ENCODE results near the gene DCTPP1. TPM values are rescaled to one million over a fixed set of nuclear protein-coding genes. Genes with fewer than 3 reads are reported as not detected.

Gene DCTPP1
- total and polyA plus RNA-seq, 2 of the 13 experiments (the other 11 are each of a cell fraction or from before 2014, with no cell fraction given), result 54.8 to 74.4 TPM

DNA sequence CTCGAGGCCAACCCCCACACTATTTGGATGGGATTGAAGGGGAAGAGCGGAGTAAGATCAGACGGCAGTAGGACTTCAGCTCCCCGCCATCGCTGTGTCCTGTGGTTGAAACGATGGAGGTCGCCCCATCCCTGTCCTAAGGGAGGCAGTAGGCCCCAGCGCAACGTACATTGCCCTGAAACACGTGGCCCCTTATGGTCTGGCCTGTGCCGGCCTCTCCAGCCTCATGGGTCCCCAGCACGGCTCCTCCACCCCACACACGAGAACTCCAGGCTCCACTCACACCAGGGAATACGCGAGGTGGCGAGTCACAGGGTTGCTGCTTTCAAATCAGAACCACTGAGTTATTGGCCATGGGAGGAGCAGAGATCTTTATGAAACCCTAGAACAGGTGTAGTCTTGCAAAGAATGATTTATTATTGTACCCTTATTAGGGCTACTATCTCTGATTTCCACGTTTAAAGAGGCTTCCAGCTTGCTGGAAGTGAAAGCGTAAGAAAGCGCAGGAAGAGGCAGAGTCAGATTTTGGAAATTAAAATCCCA, 669 bp upstream of the DCTPP1 start (continued):
- TF ChIP-seq, protein P1, sequence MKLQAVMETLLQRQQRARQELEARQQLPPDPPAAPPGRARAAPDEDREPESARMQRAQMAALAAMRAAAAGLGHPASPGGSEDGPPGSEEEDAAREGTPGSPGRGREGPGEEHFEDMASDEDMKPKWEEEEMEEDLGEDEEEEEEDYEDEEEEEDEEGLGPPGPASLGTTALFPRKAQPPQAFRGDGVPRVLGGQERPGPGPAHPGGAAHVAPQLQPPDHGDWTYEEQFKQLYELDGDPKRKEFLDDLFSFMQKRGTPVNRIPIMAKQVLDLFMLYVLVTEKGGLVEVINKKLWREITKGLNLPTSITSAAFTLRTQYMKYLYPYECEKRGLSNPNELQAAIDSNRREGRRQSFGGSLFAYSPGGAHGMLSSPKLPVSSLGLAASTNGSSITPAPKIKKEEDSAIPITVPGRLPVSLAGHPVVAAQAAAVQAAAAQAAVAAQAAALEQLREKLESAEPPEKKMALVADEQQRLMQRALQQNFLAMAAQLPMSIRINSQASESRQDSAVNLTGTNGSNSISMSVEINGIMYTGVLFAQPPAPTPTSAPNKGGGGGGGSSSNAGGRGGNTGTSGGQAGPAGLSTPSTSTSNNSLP (IDR thresholded peaks at IDR 0.05; ENCODE audit: low read depth, low read length), result no peak
- TF ChIP-seq, protein P2, sequence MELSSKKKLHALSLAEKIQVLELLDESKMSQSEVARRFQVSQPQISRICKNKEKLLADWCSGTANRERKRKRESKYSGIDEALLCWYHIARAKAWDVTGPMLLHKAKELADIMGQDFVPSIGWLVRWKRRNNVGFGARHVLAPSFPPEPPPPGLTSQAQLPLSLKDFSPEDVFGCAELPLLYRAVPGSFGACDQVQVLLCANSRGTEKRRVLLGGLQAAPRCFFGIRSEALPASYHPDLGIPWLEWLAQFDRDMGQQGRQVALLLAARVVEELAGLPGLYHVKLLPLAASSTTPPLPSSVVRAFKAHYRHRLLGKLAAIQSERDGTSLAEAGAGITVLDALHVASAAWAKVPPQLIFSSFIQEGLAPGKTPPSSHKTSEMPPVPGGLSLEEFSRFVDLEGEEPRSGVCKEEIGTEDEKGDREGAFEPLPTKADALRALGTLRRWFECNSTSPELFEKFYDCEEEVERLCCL (CRISPR knock-in tag; IDR thresholded peaks at IDR 0.05; ENCODE audit: borderline replicate concordance), result 0 out of 2 replicates have a peak, but pooled peaks have one; percentile 51
- TF ChIP-seq, protein P3, sequence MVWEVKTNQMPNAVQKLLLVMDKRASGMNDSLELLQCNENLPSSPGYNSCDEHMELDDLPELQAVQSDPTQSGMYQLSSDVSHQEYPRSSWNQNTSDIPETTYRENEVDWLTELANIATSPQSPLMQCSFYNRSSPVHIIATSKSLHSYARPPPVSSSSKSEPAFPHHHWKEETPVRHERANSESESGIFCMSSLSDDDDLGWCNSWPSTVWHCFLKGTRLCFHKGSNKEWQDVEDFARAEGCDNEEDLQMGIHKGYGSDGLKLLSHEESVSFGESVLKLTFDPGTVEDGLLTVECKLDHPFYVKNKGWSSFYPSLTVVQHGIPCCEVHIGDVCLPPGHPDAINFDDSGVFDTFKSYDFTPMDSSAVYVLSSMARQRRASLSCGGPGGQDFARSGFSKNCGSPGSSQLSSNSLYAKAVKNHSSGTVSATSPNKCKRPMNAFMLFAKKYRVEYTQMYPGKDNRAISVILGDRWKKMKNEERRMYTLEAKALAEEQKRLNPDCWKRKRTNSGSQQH (CRISPR knock-in tag; IDR thresholded peaks at IDR 0.05; ENCODE audit: low read depth), result 0 out of 2 replicates have a peak, but pooled peaks have one; percentile 32
- TF ChIP-seq ZNF33B (CRISPR knock-in tag; IDR thresholded peaks at IDR 0.05) (peak; percentile 80; the same call in 1 of the 2 replicates), ZSCAN25 (CRISPR knock-in tag; IDR thresholded peaks at IDR 0.05) (peak; percentile 49; the same call in 1 of the 2 replicates), KDM5B (CRISPR knock-in tag; IDR thresholded peaks at IDR 0.05; ENCODE audit: borderline replicate concordance) (peak; percentile 72), ARNTL (CRISPR knock-in tag; IDR thresholded peaks at IDR 0.05) (peak; percentile 91), TAF1 (CRISPR knock-in tag; IDR thresholded peaks at IDR 0.05) (peak; percentile 9; the same call in 1 of the 2 replicates), GATAD1 (CRISPR knock-in tag; IDR thresholded peaks at IDR 0.05) (peak; percentile 21; the same call in 1 of the 2 replicates), ZNF17 (CRISPR knock-in tag; IDR thresholded peaks at IDR 0.05) (no peak), ZNF792 (CRISPR knock-in tag; IDR thresholded peaks at IDR 0.05) (peak; percentile 75; the same call in 1 of the 2 replicates), SP5 (CRISPR knock-in tag; IDR thresholded peaks at IDR 0.05; ENCODE audit: borderline replicate concordance, low read depth) (peak; percentile 4; the same call in 1 of the 2 replicates), NFYB (CRISPR knock-in tag; IDR thresholded peaks at IDR 0.05) (no peak), KDM1A (CRISPR knock-in tag; IDR thresholded peaks at IDR 0.05) (0 out of 2 replicates have a peak, but pooled peaks have one; percentile 48), FOXA3 (CRISPR knock-in tag; IDR thresholded peaks at IDR 0.05) (peak; percentile 16; the same call in 1 of the 2 replicates), RXRA (CRISPR knock-in tag; IDR thresholded peaks at IDR 0.05) (peak; percentile 44; the same call in 1 of the 2 replicates), TGIF2 (CRISPR knock-in tag; IDR thresholded peaks at IDR 0.05) (no peak; the same call in 1 of the 2 replicates), CBX2 (IDR thresholded peaks at IDR 0.05; ENCODE audit: low read depth, low read length) (no peak), CBX2 (CRISPR knock-in tag; IDR thresholded peaks at IDR 0.05; ENCODE audit: low read depth) (peak; percentile 96)
- TF ChIP-seq, protein P4, sequence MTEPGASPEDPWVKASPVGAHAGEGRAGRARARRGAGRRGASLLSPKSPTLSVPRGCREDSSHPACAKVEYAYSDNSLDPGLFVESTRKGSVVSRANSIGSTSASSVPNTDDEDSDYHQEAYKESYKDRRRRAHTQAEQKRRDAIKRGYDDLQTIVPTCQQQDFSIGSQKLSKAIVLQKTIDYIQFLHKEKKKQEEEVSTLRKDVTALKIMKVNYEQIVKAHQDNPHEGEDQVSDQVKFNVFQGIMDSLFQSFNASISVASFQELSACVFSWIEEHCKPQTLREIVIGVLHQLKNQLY (CRISPR knock-in tag; IDR thresholded peaks at IDR 0.05), result peak; percentile 22; the same call in 1 of the 2 replicates
- TF ChIP-seq, protein P5, sequence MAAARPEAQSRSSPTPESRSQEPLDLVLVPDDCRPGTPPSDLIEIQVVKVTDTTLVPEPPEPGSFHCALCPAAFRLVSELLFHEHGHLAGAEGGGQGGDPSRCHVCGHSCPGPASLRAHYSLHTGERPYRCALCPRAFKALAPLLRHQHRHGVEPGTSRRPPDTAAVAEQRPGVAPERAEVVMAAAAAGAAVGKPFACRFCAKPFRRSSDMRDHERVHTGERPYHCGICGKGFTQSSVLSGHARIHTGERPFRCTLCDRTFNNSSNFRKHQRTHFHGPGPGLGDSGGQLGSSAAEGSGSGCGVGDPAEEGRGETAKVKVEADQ (CRISPR knock-in tag; IDR thresholded peaks at IDR 0.05; ENCODE audit: borderline replicate concordance), result 0 out of 2 replicates have a peak, but pooled peaks have one; percentile 18
- TF ChIP-seq, protein P6, sequence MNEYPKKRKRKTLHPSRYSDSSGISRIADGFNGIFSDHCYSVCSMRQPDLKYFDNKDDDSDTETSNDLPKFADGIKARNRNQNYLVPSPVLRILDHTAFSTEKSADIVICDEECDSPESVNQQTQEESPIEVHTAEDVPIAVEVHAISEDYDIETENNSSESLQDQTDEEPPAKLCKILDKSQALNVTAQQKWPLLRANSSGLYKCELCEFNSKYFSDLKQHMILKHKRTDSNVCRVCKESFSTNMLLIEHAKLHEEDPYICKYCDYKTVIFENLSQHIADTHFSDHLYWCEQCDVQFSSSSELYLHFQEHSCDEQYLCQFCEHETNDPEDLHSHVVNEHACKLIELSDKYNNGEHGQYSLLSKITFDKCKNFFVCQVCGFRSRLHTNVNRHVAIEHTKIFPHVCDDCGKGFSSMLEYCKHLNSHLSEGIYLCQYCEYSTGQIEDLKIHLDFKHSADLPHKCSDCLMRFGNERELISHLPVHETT (CRISPR knock-in tag; conservative IDR thresholded peaks at IDR 0.05), result 0 out of 2 replicates have a peak, but pooled peaks have one; percentile 48
- TF ChIP-seq, protein P7, sequence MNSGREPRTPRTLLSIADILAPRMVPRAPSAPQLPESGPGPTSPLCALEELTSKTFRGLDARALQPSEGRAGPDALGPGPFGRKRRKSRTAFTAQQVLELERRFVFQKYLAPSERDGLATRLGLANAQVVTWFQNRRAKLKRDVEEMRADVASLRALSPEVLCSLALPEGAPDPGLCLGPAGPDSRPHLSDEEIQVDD (CRISPR knock-in tag; IDR thresholded peaks at IDR 0.05; ENCODE audit: borderline replicate concordance), result peak; percentile 57; the same call in 1 of the 2 replicates

Data from HepG2 (cell line).